Hepatocyte (in vitro differentiated cells): Measurements from ENCODE around the gene FAM47B. TPM values are rescaled to one million over a fixed set of nuclear protein-coding genes. Genes with fewer than 3 reads are reported as not detected.

Experiments used
- DNase-seq: peaks from one replicate; pipeline ENCODE4 v3.0.0-alpha.2; 2016; ENCODE audit warnings: low spot score
- H2AFZ ChIP-seq: fragments of 200-600 bp; sonication (generic); 2 replicates; pipeline ENCODE4 v1.6.0; 2016; ENCODE audit warnings: antibody characterized with exemption, mild to moderate bottlenecking
- H3K27ac ChIP-seq: fragments of 200-600 bp; sonication (generic); 2 replicates; pipeline ENCODE4 v1.5.1; 2016; ENCODE audit warnings: mild to moderate bottlenecking
- H3K27me3 ChIP-seq: fragments of 200-600 bp; sonication (generic); 2 replicates; pipeline ENCODE4 v1.6.1; 2016
- H3K36me3 ChIP-seq: fragments of 200-600 bp; sonication (generic); replicated peaks from 2 replicates; pipeline ENCODE4 v1.5.1; 2016; ENCODE audit warnings: low read depth; ENCODE audit not compliant: insufficient read depth
- H3K4me1 ChIP-seq: fragments of 200-600 bp; sonication (generic); 2 replicates; pipeline ENCODE4 v1.5.1; 2016; ENCODE audit warnings: mild to moderate bottlenecking, moderate library complexity; ENCODE audit not compliant: insufficient read depth
- H3K4me2 ChIP-seq: fragments of 200-600 bp; sonication (generic); 2 replicates; pipeline ENCODE4 v1.6.0; 2016
- H3K4me3 ChIP-seq: fragments of 200-600 bp; sonication (generic); 2 replicates; pipeline ENCODE4 v1.5.1; 2016; ENCODE audit warnings: mild to moderate bottlenecking
- H3K79me2 ChIP-seq: fragments of 200-600 bp; sonication (generic); 2 replicates; pipeline ENCODE4 v1.6.0; 2017; ENCODE audit warnings: mild to moderate bottlenecking
- H3K9me2 ChIP-seq: fragments of 200-600 bp; sonication (generic); replicated peaks from 2 replicates; pipeline ENCODE4 v1.6.0; 2017; ENCODE audit warnings: mild to moderate bottlenecking; ENCODE audit not compliant: insufficient read depth
- H3K9me3 ChIP-seq: fragments of 200-600 bp; sonication (generic); 2 replicates; pipeline ENCODE4 v1.5.1; 2016; ENCODE audit warnings: low read depth, mild to moderate bottlenecking
- H4K20me1 ChIP-seq: fragments of 200-600 bp; sonication (generic); 2 replicates; pipeline ENCODE4 v1.6.0; 2016; ENCODE audit warnings: mild to moderate bottlenecking; ENCODE audit not compliant: insufficient read depth, poor library complexity, severe bottlenecking
- EZH2 ChIP-seq: fragments of 200-600 bp; sonication (generic); IDR thresholded peaks from 2 replicates; pipeline ENCODE4 v1.6.1; 2016; ENCODE audit warnings: antibody characterized with exemption, mild to moderate bottlenecking, borderline replicate concordance
- EZH2phosphoT487 ChIP-seq: fragments of 200-600 bp; sonication (generic); IDR thresholded peaks from one replicate; pipeline ENCODE4 v1.6.1; 2018; ENCODE audit warnings: antibody characterized with exemption, mild to moderate bottlenecking, low read depth, moderate library complexity; ENCODE audit not compliant: unreplicated experiment, severe bottlenecking
- WGBS: methylation state at CpG from one replicate; pipeline ENCODE4 v1.1.6; 2016; ENCODE audit warnings: low lambda C conversion rate; ENCODE audit errors: missing lambda C conversion rate; 5-methylcytosine and 5-hydroxymethylcytosine counted together
- polyA plus RNA-seq: library from polyadenylated mRNA; unstranded; fragments of >200 nt; fragmentation: Nextera tagmentation; extraction: Ambion mirVana; gene quantifications from 2 replicates; pipeline ENCODE4 v1.2.1, GENCODE V29; 2016
- total RNA-seq: library from RNA; depleted of rRNA; stranded (reverse); fragments of >200 nt; gene quantifications from 2 replicates; pipeline ENCODE4 v1.2.3, GENCODE V29; 2014
- TF ChIP-seq, protein P1 (sequence below): fragments of 200-600 bp; sonication (generic); IDR thresholded peaks from 2 replicates; pipeline ENCODE4 v1.5.1; 2016; ENCODE audit warnings: antibody characterized with exemption, mild to moderate bottlenecking; ENCODE audit not compliant: poor library complexity

FAM47B gene
- total and polyA plus RNA-seq, 2 experiments from 2014 or later: not detected

DNA sequence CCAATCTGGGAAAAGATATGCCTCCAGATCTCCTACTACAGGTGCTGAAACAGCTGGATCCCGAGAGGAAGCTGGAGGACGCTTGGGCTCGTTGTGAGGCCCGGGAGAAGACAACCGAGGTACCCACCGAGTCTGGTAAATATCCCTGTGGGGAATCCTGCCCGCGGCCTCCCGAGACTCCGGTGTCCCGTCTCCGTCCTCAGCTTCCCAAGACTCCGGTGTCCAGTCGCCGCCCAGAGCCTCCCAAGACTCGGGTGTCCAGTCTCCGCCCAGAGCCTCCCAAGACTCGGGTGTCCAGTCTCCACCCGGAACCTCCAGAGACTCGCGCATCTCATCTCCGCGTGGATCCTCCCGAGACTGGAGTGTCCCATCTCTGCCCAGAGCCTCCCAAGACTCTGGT is 639 bp downstream of the FAM47B start:
- no peak overlapping the region for H3K4me2 ChIP-seq
- H4K20me1 ChIP-seq: no peaks in the 10 kb centered on the region
- no peaks in the 10 kb centered on the region for H3K36me3 ChIP-seq
- no peaks in the 10 kb centered on the region for H3K79me2 ChIP-seq
- no peak overlapping the region for H3K4me3 ChIP-seq
- H3K4me1 ChIP-seq: no peaks in the 10 kb centered on the region
- TF ChIP-seq EZH2phosphoT487 (no peak), EZH2 (no peak)
- TF ChIP-seq, protein P1, sequence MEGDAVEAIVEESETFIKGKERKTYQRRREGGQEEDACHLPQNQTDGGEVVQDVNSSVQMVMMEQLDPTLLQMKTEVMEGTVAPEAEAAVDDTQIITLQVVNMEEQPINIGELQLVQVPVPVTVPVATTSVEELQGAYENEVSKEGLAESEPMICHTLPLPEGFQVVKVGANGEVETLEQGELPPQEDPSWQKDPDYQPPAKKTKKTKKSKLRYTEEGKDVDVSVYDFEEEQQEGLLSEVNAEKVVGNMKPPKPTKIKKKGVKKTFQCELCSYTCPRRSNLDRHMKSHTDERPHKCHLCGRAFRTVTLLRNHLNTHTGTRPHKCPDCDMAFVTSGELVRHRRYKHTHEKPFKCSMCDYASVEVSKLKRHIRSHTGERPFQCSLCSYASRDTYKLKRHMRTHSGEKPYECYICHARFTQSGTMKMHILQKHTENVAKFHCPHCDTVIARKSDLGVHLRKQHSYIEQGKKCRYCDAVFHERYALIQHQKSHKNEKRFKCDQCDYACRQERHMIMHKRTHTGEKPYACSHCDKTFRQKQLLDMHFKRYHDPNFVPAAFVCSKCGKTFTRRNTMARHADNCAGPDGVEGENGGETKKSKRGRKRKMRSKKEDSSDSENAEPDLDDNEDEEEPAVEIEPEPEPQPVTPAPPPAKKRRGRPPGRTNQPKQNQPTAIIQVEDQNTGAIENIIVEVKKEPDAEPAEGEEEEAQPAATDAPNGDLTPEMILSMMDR: no peak
- no peak overlapping the region for H2AFZ ChIP-seq
- H3K9me2 ChIP-seq: no peaks in the 10 kb centered on the region
- H3K9me3 ChIP-seq: no peaks in the 10 kb centered on the region
- H3K27ac ChIP-seq: no peak overlapping the region
- no peaks in the 10 kb centered on the region for H3K27me3 ChIP-seq
- WGBS: 95% methylated on average over 24 of the region's 24 CpGs
- DNase-seq: no peak

DNA sequence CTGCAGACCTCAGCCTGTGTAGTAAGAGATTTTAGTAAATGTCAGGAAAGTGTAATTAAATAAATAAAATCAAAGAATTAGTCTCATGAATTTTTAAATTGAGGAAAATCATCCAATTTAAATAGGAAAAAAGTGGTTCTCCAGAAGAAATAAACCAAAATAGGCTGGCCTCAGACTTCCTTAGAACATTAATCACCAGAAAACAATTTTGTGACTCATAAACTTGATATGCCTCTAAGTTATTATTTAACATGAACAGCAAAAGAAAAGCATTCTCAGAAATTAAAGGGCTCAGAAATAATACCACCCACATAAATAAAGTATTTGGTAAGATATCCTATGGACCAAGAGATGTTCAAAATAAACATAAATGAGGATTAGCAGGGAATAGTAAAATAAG is 14.3 kb downstream of the FAM47B start:
- Histone ChIP-seq H3K27ac (no peak overlapping the region), H3K9me3 (no peaks in the 10 kb centered on the region), H3K4me1 (no peaks in the 10 kb centered on the region), H3K27me3 (no peaks in the 10 kb centered on the region), H4K20me1 (no peaks in the 10 kb centered on the region), H3K4me3 (no peak overlapping the region), H3K36me3 (no peaks in the 10 kb centered on the region), H3K4me2 (no peak overlapping the region), H3K79me2 (no peaks in the 10 kb centered on the region), H3K9me2 (no peaks in the 10 kb centered on the region), H2AFZ (no peak overlapping the region)
- no peak for DNase-seq
- TF ChIP-seq, protein P1: no peak
- no peak for TF ChIP-seq EZH2
- no peak for TF ChIP-seq EZH2phosphoT487

DNA sequence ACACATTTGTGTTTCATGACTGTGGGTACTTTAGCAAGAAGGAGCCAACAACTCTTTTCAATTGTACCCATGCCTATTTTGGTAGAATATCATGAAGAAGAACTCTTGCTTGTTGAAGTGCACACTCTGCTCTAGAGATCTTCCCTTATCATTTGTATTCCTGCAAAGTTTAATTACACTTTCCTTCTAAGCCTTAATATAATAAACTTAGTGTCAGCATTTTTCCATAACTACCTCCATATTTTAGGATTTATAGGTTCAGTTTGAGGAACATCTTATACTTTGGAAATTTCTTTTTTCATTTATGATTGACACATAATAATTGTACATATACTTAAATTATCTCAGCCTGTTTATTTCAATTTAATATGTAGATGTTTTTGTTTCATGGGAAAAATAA is 19.1 kb downstream of the FAM47B start:
- Histone ChIP-seq H3K36me3 (no peaks in the 10 kb centered on the region), H3K9me2 (no peaks in the 10 kb centered on the region), H4K20me1 (no peaks in the 10 kb centered on the region), H2AFZ (no peak overlapping the region), H3K4me3 (no peak overlapping the region), H3K27ac (no peak overlapping the region), H3K9me3 (no peaks in the 10 kb centered on the region), H3K4me1 (no peaks in the 10 kb centered on the region), H3K4me2 (no peak overlapping the region), H3K79me2 (no peaks in the 10 kb centered on the region), H3K27me3 (no peaks in the 10 kb centered on the region)
- TF ChIP-seq EZH2 (no peak), EZH2phosphoT487 (no peak)
- TF ChIP-seq, protein P1: no peak
- no peak for DNase-seq

DNA sequence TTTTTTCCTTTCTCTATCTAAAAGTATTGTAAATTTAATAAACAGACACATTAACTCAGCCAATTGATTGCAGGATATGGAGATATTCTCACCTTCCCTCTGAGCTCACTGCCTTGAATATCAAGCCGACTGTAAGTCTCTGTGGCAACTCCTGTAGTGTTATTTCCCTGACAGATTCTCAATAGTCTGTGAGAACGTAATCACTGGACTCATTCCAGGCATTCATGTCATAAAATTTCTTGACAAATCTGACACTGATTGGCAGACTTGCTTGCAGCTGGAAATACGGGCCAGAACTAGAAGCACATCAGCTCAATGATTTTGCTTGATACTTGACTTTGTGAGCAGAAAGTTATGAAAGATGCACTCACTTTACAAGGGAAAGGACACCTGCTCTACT is 29.6 kb downstream of the FAM47B start:
- no peak overlapping the region for H3K4me3 ChIP-seq
- TF ChIP-seq EZH2phosphoT487: no peak
- no peaks in the 10 kb centered on the region for H3K4me1 ChIP-seq

More for the DNA sequence above, 29.6 kb downstream of the FAM47B start:
- no peak overlapping the region for H2AFZ ChIP-seq
- H3K9me3 ChIP-seq: no peaks in the 10 kb centered on the region
- H3K36me3 ChIP-seq: no peaks in the 10 kb centered on the region
- DNase-seq: no peak
- WGBS: 78% methylated on average over 3 of the region's 3 CpGs
- no peak overlapping the region for H3K27ac ChIP-seq
- no peaks in the 10 kb centered on the region for H3K9me2 ChIP-seq
- H3K4me2 ChIP-seq: no peak overlapping the region
- H4K20me1 ChIP-seq: no peaks in the 10 kb centered on the region
- H3K27me3 ChIP-seq: no peaks in the 10 kb centered on the region
- no peaks in the 10 kb centered on the region for H3K79me2 ChIP-seq
